Measurements from ENCODE around the gene CHST11. TPM values are rescaled to one million over a fixed set of nuclear protein-coding genes. Genes with fewer than 3 reads are reported as not detected.

CHST11 gene
- total and polyA plus RNA-seq, 10 of the 15 experiments (the other 5 are each of a cell fraction or from before 2014, with no cell fraction given), result 1.9 to 38.1 (median 17.2) TPM

GRCh38 chr12:104756901-104757300 lies 300.2 kb downstream of the CHST11 start:
- H3K9ac ChIP-seq (ENCODE audit: control insufficient read depth, insufficient read depth, low read length), result no peak overlapping the region
- no peak for DNase-seq (ENCODE audit: low read depth, low spot score)
- H3K79me2 ChIP-seq (ENCODE audit: control insufficient read depth, insufficient read depth, low read length), result no peaks in the 10 kb centered on the region
- no peaks in the 10 kb centered on the region; the same call in 2 of the 3 replicates for H3K9me3 ChIP-seq (replicated peaks; ENCODE audit: control insufficient read depth, insufficient read depth, low read length)
- ChIA-PET RAD21 (ENCODE audit: unreplicated experiment) (no interaction called here), SMC1A (ENCODE audit: uncharacterized antibody, unreplicated experiment) (interaction anchor here (0.6 to 1.7 kb wide), 2 partner anchors 9 to 13 kb away, joined by 3 to 9 read pairs; no protein-coding TSS in a partner anchor), POLR2A (interaction anchor here (0.7 kb wide), 1 partner anchor 48 kb away, joined by 4 read pairs; no protein-coding TSS in a partner anchor), CTCF (interaction anchor here (0.9 to 1.6 kb wide), 2 partner anchors 375 to 688 kb away, joined by 3 to 5 read pairs; no protein-coding TSS in a partner anchor)
- H3K4me3 ChIP-seq, result no peak overlapping the region
- H4K20me1 ChIP-seq (ENCODE audit: control insufficient read depth, insufficient read depth), result no peaks in the 10 kb centered on the region; the same call in 1 of the 2 replicates
- H3K4me2 ChIP-seq (ENCODE audit: control insufficient read depth, insufficient read depth), result no peak overlapping the region
- no peaks in the 10 kb centered on the region for H3K27me3 ChIP-seq (replicated peaks in 1 of 2; ENCODE audit: control insufficient read depth in 2 of 2, insufficient read depth in 2 of 2, low read length in 1 of 2)
- WGBS (ENCODE audit: insufficient coverage, insufficient replicate concordance, low lambda C conversion rate, missing lambda C conversion rate), result 97% methylated on average over 20 of the region's 20 CpGs
- H3K4me1 ChIP-seq (ENCODE audit: control insufficient read depth, insufficient read depth, low read length), result peaks cover 3% of the 10 kb centered on the region
- no peak overlapping the region for H3K27ac ChIP-seq (ENCODE audit: control insufficient read depth, insufficient read depth)
- ATAC-seq, result no peak
- no TSS peak for BruUV-seq (replicated peaks)
- no peak for FAIRE-seq
- intact Hi-C loops (cut with micrococcal nuclease; ENCODE audit: unreplicated experiment) (no loop called here), in situ Hi-C loops (cut with MboI) (no loop called here)
- H2AFZ ChIP-seq (ENCODE audit: control insufficient read depth, low read depth, low read length), result no peak overlapping the region
- TF ChIP-seq TCF7 (IDR thresholded peaks at IDR 0.05; ENCODE audit: borderline replicate concordance) (no peak), ZNF274 (IDR thresholded peaks at IDR 0.05; ENCODE audit: insufficient read depth, insufficient read length) (no peak), RBBP5 (conservative IDR thresholded peaks at IDR 0.05) (no peak), HCFC1 (IDR thresholded peaks at IDR 0.05; ENCODE audit: low read length) (no peak), RFX5 (IDR thresholded peaks at IDR 0.05; ENCODE audit: low read depth, low read length) (no peak), MYC (IDR thresholded peaks at IDR 0.05; ENCODE audit: insufficient read depth, insufficient read length, insufficient replicate concordance, low read length, severe bottlenecking) (no peak), NRF1 (conservative IDR thresholded peaks at IDR 0.05; ENCODE audit: low read depth, low read length) (no peak), MXI1 (IDR thresholded peaks at IDR 0.05; ENCODE audit: low read depth, low read length) (no peak)
- H3K36me3 ChIP-seq (ENCODE audit: control insufficient read depth in 2 of 2, insufficient read depth in 2 of 2, low read length in 1 of 2), result peaks cover 8 to 16% of the 10 kb centered on the region in 2 experiments; a peak in 3 of 4 replicates

GRCh38 chr12:104758771-104759170 lies 302.0 kb downstream of the CHST11 start:
- CTCF ChIA-PET, result interaction anchor here (0.9 to 1.5 kb wide), 2 partner anchors 11 to 23 kb away, joined by 3 read pairs; no protein-coding TSS in a partner anchor
- H3K9me3 ChIP-seq (replicated peaks; ENCODE audit: control insufficient read depth, insufficient read depth, low read length), result no peaks in the 10 kb centered on the region; the same call in 2 of the 3 replicates
- in situ Hi-C loops (cut with MboI) (no loop called here), intact Hi-C loops (cut with micrococcal nuclease; ENCODE audit: unreplicated experiment) (no loop called here)
- H3K79me2 ChIP-seq (ENCODE audit: control insufficient read depth, insufficient read depth, low read length), result no peaks in the 10 kb centered on the region
- RAD21 ChIA-PET (ENCODE audit: unreplicated experiment), result interaction anchor here (1.0 kb wide), 1 partner anchor 67 kb away, joined by 3 read pairs; no protein-coding TSS in a partner anchor
- TF ChIP-seq SIN3A (IDR thresholded peaks at IDR 0.05; ENCODE audit: low read depth, low read length), result no peak
- TF ChIP-seq, protein P1, sequence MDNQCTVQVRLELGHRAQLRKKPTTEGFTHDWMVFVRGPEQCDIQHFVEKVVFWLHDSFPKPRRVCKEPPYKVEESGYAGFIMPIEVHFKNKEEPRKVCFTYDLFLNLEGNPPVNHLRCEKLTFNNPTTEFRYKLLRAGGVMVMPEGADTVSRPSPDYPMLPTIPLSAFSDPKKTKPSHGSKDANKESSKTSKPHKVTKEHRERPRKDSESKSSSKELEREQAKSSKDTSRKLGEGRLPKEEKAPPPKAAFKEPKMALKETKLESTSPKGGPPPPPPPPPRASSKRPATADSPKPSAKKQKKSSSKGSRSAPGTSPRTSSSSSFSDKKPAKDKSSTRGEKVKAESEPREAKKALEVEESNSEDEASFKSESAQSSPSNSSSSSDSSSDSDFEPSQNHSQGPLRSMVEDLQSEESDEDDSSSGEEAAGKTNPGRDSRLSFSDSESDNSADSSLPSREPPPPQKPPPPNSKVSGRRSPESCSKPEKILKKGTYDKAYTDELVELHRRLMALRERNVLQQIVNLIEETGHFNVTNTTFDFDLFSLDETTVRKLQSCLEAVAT (IDR thresholded peaks at IDR 0.05), result 0 out of 2 replicates have a peak, but pooled peaks have one; percentile 19
- no peak for TF ChIP-seq SIX5 (IDR thresholded peaks at IDR 0.05; ENCODE audit: low read depth, low read length, severe bottlenecking)
- no peak for TF ChIP-seq BACH1 (IDR thresholded peaks at IDR 0.05; ENCODE audit: borderline replicate concordance)
- ATAC-seq, result no peak
- no TSS peak for BruUV-seq (replicated peaks)
- POLR2A ChIA-PET, result no interaction called here
- FAIRE-seq, result no peak
- no peaks in the 10 kb centered on the region; the same call in 1 of the 2 replicates for H4K20me1 ChIP-seq (ENCODE audit: control insufficient read depth, insufficient read depth)
- H3K27me3 ChIP-seq (replicated peaks in 1 of 2; ENCODE audit: control insufficient read depth in 2 of 2, insufficient read depth in 2 of 2, low read length in 1 of 2), result no peaks in the 10 kb centered on the region
- H3K4me1 ChIP-seq (ENCODE audit: control insufficient read depth, insufficient read depth, low read length), result no peaks in the 10 kb centered on the region
- no peak overlapping the region for H3K4me2 ChIP-seq (ENCODE audit: control insufficient read depth, insufficient read depth)
- no peak overlapping the region for H3K27ac ChIP-seq (ENCODE audit: control insufficient read depth, insufficient read depth)
- no peak overlapping the region for H2AFZ ChIP-seq (ENCODE audit: control insufficient read depth, low read depth, low read length)
- WGBS (ENCODE audit: insufficient coverage, insufficient replicate concordance, low lambda C conversion rate, missing lambda C conversion rate), result 97% methylated on average over 4 of the region's 4 CpGs
- no peak for DNase-seq (ENCODE audit: low read depth, low spot score)
- SMC1A ChIA-PET (ENCODE audit: uncharacterized antibody, unreplicated experiment), result interaction anchor here (1.4 to 1.7 kb wide), 3 partner anchors 9 to 18 kb away, joined by 5 to 9 read pairs (median 5); no protein-coding TSS in a partner anchor
- H3K9ac ChIP-seq (ENCODE audit: control insufficient read depth, insufficient read depth, low read length), result no peak overlapping the region
- no peak overlapping the region for H3K4me3 ChIP-seq
- H3K36me3 ChIP-seq (ENCODE audit: control insufficient read depth in 2 of 2, insufficient read depth in 2 of 2, low read length in 1 of 2), result peaks cover 8 to 16% of the 10 kb centered on the region in 2 experiments; a peak in 3 of 4 replicates
